H9 (cell line): ENCODE results near the gene TEKT5. TPM values are rescaled to one million over a fixed set of nuclear protein-coding genes. Genes with fewer than 3 reads are reported as not detected.

Experiments used
- DNase-seq: peaks from one replicate; pipeline ENCODE4 v3.0.0-alpha.2; 2017
- H2AFZ ChIP-seq: one replicate; pipeline ENCODE4 v1.6.1; 2013; ENCODE audit warnings: mild to moderate bottlenecking, low read length, control low read depth, moderate library complexity
- H2AK5ac ChIP-seq: 2 replicates; pipeline ENCODE4 v1.6.1; 2013; ENCODE audit warnings: low read length, control low read depth, mixed read lengths; ENCODE audit not compliant: insufficient read length
- H2BK120ac ChIP-seq: one replicate; pipeline ENCODE4 v1.6.1; 2013; ENCODE audit warnings: low read depth, mild to moderate bottlenecking, low read length, control low read depth, inconsistent platforms; ENCODE audit not compliant: poor library complexity, severe bottlenecking
- H2BK12ac ChIP-seq: 2 replicates; pipeline ENCODE4 v1.6.1; 2013; ENCODE audit warnings: low read length, control low read depth, mixed read lengths, low read depth; ENCODE audit not compliant: insufficient read length
- H2BK15ac ChIP-seq: 2 replicates; pipeline ENCODE4 v1.6.1; 2013; ENCODE audit warnings: low read depth, low read length, control low read depth
- H2BK20ac ChIP-seq: one replicate; pipeline ENCODE4 v1.6.1; 2013; ENCODE audit warnings: low read depth, mild to moderate bottlenecking, low read length, control low read depth, inconsistent platforms; ENCODE audit not compliant: poor library complexity, severe bottlenecking
- H2BK5ac ChIP-seq: 2 replicates; pipeline ENCODE4 v1.6.1; 2013; ENCODE audit warnings: low read length, control low read depth, mixed read lengths; ENCODE audit not compliant: insufficient read length
- H3K14ac ChIP-seq: 2 replicates; pipeline ENCODE4 v1.6.1; 2013; ENCODE audit warnings: low read length, control low read depth; ENCODE audit not compliant: insufficient read depth
- H3K18ac ChIP-seq: 2 replicates; pipeline ENCODE4 v1.6.1; 2013; ENCODE audit warnings: low read depth, mild to moderate bottlenecking, mixed read lengths, low read length, control low read depth; ENCODE audit not compliant: insufficient read length
- H3K23ac ChIP-seq: 2 replicates; pipeline ENCODE4 v1.6.1; 2013; ENCODE audit warnings: low read length, control low read depth, mixed read lengths, low read depth; ENCODE audit not compliant: insufficient read length
- H3K23me2 ChIP-seq: 2 replicates; pipeline ENCODE4 v1.6.1; 2013; ENCODE audit warnings: low read depth, mild to moderate bottlenecking, mixed read lengths, low read length, control low read depth; ENCODE audit not compliant: insufficient read length, poor library complexity, severe bottlenecking
- H3K27ac ChIP-seq: 2 replicates; pipeline ENCODE4 v1.5.1; 2013; ENCODE audit warnings: low read length, control low read depth, mixed read lengths, low read depth; ENCODE audit not compliant: insufficient read length
- H3K27me3 ChIP-seq: 2 replicates; pipeline ENCODE4 v1.6.1; 2013; ENCODE audit warnings: low read length, control low read depth, inconsistent platforms; ENCODE audit not compliant: insufficient read depth
- H3K4ac ChIP-seq: 2 replicates; pipeline ENCODE4 v1.6.1; 2013; ENCODE audit warnings: low read depth, mild to moderate bottlenecking, control low read depth, inconsistent platforms, low read length, moderate library complexity
- H3K4me1 ChIP-seq: 2 replicates; pipeline ENCODE4 v1.6.1; 2013; ENCODE audit warnings: low read length, control low read depth, inconsistent platforms; ENCODE audit not compliant: insufficient read depth
- H3K4me2 ChIP-seq: 2 replicates; pipeline ENCODE4 v1.6.1; 2013; ENCODE audit warnings: low read length, control low read depth, mixed read lengths; ENCODE audit not compliant: insufficient read length, insufficient read depth
- H3K56ac ChIP-seq: 2 replicates; pipeline ENCODE4 v1.6.1; 2013; ENCODE audit warnings: low read depth, mild to moderate bottlenecking, mixed read lengths, low read length, control low read depth; ENCODE audit not compliant: insufficient read length
- H3K79me1 ChIP-seq: 2 replicates; pipeline ENCODE4 v1.6.1; 2013; ENCODE audit warnings: low read depth, mild to moderate bottlenecking, moderate library complexity, low read length, control low read depth, inconsistent platforms; ENCODE audit not compliant: insufficient read depth, poor library complexity, severe bottlenecking
- H3K79me2 ChIP-seq: 2 replicates; pipeline ENCODE4 v1.6.1; 2013; ENCODE audit warnings: low read length, control low read depth, inconsistent platforms; ENCODE audit not compliant: insufficient read depth
- H3K9ac ChIP-seq: 2 replicates; pipeline ENCODE4 v1.6.1; 2013; ENCODE audit warnings: low read length, control low read depth, mixed read lengths; ENCODE audit not compliant: insufficient read length; ENCODE audit errors: extremely low read depth
- H3K9me3 ChIP-seq: one replicate; pipeline ENCODE4 v1.6.1; 2013; ENCODE audit warnings: low read depth, low read length, inconsistent platforms; ENCODE audit not compliant: control insufficient read depth
- H3T11ph ChIP-seq: one replicate; pipeline ENCODE4 v1.6.1; 2013; ENCODE audit warnings: mild to moderate bottlenecking, low read length, control low read depth, inconsistent platforms
- H4K20me1 ChIP-seq: one replicate; pipeline ENCODE4 v1.6.1; 2013; ENCODE audit not compliant: control insufficient read depth, insufficient read length, insufficient read depth
- H4K5ac ChIP-seq: 2 replicates; pipeline ENCODE4 v1.6.1; 2013; ENCODE audit warnings: low read depth, mild to moderate bottlenecking, mixed read lengths, low read length, control low read depth; ENCODE audit not compliant: insufficient read length
- H4K8ac ChIP-seq: replicated peaks from 2 replicates; pipeline ENCODE4 v1.6.1; 2013; ENCODE audit warnings: low read length, control low read depth, mixed read lengths, low read depth; ENCODE audit not compliant: insufficient read length
- H4K91ac ChIP-seq: 2 replicates; pipeline ENCODE4 v1.6.1; 2013; ENCODE audit warnings: low read depth, mild to moderate bottlenecking, moderate library complexity, mixed read lengths, low read length, control low read depth; ENCODE audit not compliant: insufficient read length
- H3K27ac Mint-ChIP-seq, 3 experiments: 2 replicates in 2 of 3; 3 replicates in 1 of 3; pipeline ENCODE4 v1.8.0; 2020 to 2021; ENCODE audit warnings: mixed read lengths in 3 of 3, mild to moderate bottlenecking in 1 of 3, moderate library complexity in 1 of 3
- H3K27me3 Mint-ChIP-seq: 2 replicates; pipeline ENCODE4 v1.8.0; 2021; ENCODE audit warnings: low read depth, mild to moderate bottlenecking, moderate library complexity, mixed read lengths
- H3K36me3 Mint-ChIP-seq, 3 experiments: 2 replicates in 2 of 3; 3 replicates in 1 of 3; pipeline ENCODE4 v1.8.0; 2020 to 2021; ENCODE audit warnings: low read depth in 3 of 3, mixed read lengths in 3 of 3; ENCODE audit not compliant: insufficient read depth in 1 of 3
- H3K4me1 Mint-ChIP-seq, 2 experiments: 2 replicates each; pipeline ENCODE4 v1.8.0; 2020; ENCODE audit warnings: mixed read lengths in 2 of 2
- H3K4me3 Mint-ChIP-seq, 2 experiments: 2 replicates in 1 of 2; 3 replicates in 1 of 2; pipeline ENCODE4 v1.8.0; 2020 to 2021; ENCODE audit warnings: mild to moderate bottlenecking in 2 of 2, mixed read lengths in 2 of 2, moderate library complexity in 1 of 2
- H3K9me3 Mint-ChIP-seq, 2 experiments: 2 replicates in 1 of 2; 3 replicates in 1 of 2; pipeline ENCODE4 v1.8.0; 2020; ENCODE audit warnings: mild to moderate bottlenecking in 2 of 2, mixed read lengths in 2 of 2, moderate library complexity in 1 of 2
- WGBS: extraction: QIAGEN DNeasy Blood & Tissue Kit; methylation state at CpG from one replicate; pipeline ENCODE4 v1.1.7; 2013; ENCODE audit warnings: missing lambda C conversion rate, low lambda C conversion rate, mixed read lengths; ENCODE audit not compliant: insufficient read length; ENCODE audit errors: extremely low coverage; 5-methylcytosine and 5-hydroxymethylcytosine counted together
- total RNA-seq: library from RNA; stranded (reverse); gene quantifications from 2 replicates; pipeline ENCODE4 v1.2.1, GENCODE V29; 2021
- TF ChIP-seq, protein P1 (sequence below): fragments of 200-600 bp; sonication (generic); conservative IDR thresholded peaks from 3 replicates; pipeline ENCODE4 v1.8.0; 2021; ENCODE audit warnings: antibody characterized with exemption, mild to moderate bottlenecking

TEKT5 gene
- total RNA-seq, 1 experiment from 2014 or later, result 0.31 TPM

DNA sequence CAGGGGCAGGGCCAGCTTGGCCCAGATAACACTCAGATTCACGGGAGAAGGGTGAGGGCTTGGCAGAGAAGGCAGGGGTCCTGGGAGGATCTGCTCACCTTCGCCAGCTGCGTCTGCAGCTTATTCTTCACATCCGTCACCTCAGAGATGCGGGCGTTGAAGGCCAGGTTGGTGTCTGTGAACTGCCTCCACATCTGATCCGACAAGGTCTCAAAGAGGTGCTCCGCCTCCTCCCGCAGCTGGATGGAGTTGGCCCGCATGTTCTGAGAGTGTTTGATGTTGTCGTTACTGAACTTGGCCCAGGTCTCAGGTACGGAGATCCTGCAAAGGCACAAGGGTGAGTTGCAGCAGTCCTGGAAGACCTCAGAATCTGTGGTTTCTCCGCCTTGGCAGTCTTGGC is 18.9 kb downstream of the TEKT5 start:
- Mint-ChIP-seq H3K9me3 (no peaks in the 10 kb centered on the region), H3K4me1 (peaks cover 9 to 15% of the 10 kb centered on the region in 2 experiments), H3K4me3 (no peak overlapping the region), H3K27me3 (peaks cover 7% of the 10 kb centered on the region), H3K36me3 (no peaks in the 10 kb centered on the region; a peak in 1 of 7 replicates), H3K27ac (no peak overlapping the region; a peak in 1 of 7 replicates)
- Histone ChIP-seq H3K9ac (no peak overlapping the region), H3K23ac (no peak overlapping the region), H2BK12ac (no peak overlapping the region), H2BK5ac (no peak overlapping the region), H3K56ac (no peak overlapping the region), H2BK15ac (no peak overlapping the region), H3T11ph (no peak overlapping the region), H2BK120ac (no peak overlapping the region), H3K4ac (no peak overlapping the region), H3K27ac (no peak overlapping the region), H3K27me3 (no peaks in the 10 kb centered on the region), H3K79me1 (no peaks in the 10 kb centered on the region), H3K4me2 (no peak overlapping the region), H3K79me2 (no peaks in the 10 kb centered on the region), H4K5ac (no peak overlapping the region), H3K23me2 (no peaks in the 10 kb centered on the region), H3K14ac (no peak overlapping the region), H4K20me1 (no peaks in the 10 kb centered on the region), H4K8ac (no peak overlapping the region), H2BK20ac (no peak overlapping the region), H3K18ac (no peak overlapping the region), H3K9me3 (no peaks in the 10 kb centered on the region), H3K4me1 (peaks cover 2% of the 10 kb centered on the region; the same call in 1 of the 2 replicates), H2AK5ac (no peak overlapping the region), H4K91ac (no peak overlapping the region), H2AFZ (no peak overlapping the region)
- no peak for DNase-seq
- WGBS, result no CpG with 5 or more reads among the region's 13 CpGs
- TF ChIP-seq, protein P1, sequence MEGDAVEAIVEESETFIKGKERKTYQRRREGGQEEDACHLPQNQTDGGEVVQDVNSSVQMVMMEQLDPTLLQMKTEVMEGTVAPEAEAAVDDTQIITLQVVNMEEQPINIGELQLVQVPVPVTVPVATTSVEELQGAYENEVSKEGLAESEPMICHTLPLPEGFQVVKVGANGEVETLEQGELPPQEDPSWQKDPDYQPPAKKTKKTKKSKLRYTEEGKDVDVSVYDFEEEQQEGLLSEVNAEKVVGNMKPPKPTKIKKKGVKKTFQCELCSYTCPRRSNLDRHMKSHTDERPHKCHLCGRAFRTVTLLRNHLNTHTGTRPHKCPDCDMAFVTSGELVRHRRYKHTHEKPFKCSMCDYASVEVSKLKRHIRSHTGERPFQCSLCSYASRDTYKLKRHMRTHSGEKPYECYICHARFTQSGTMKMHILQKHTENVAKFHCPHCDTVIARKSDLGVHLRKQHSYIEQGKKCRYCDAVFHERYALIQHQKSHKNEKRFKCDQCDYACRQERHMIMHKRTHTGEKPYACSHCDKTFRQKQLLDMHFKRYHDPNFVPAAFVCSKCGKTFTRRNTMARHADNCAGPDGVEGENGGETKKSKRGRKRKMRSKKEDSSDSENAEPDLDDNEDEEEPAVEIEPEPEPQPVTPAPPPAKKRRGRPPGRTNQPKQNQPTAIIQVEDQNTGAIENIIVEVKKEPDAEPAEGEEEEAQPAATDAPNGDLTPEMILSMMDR, result no peak
